Measurements from ENCODE around the gene CNNM2.
A peak's percentile ranks its signal among the peaks of the same experiment; 100 is the strongest.

CNNM2 gene

DNA sequence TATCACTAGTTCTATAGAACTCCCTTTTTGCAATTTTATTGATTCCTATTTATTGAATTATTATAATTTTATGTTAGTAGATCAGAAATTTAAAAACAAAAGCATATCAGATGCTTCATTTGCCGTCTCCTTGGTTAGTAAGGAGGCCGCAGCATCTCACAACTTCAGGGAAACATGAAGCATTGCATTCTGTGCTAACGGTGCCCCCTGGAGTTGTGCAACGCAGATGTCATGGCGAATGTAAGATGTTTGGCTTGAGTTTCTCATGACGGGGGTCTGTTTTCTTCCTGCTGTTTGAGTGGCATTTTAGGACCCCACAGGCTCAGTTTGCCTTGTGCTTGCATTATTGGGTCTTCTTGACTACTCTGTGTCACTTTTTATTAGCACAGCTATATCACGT is 124.8 kb downstream of the CNNM2 start:
- Histone ChIP-seq H3K79me2 (ENCODE audit: control insufficient read depth, low read length) (no peaks in the 10 kb centered on the region), H3K9me2 (replicated peaks; ENCODE audit: control insufficient read depth, low read length) (no peaks in the 10 kb centered on the region), H3K4me3 (ENCODE audit: low read length) (0 out of 2 replicates have a peak overlapping the region, but pooled peaks have one; percentile 20), H3K4me1 (ENCODE audit: control insufficient read depth, low read length) (peaks cover 16% of the 10 kb centered on the region), H4K20me1 (ENCODE audit: control insufficient read depth, insufficient read depth, low read depth, low read length) (no peaks in the 10 kb centered on the region), H3F3A (ENCODE audit: control insufficient read depth, insufficient read depth) (no peaks in the 10 kb centered on the region), H3K27ac (ENCODE audit: low read depth, low read length) (no peak overlapping the region), H3K27me3 (ENCODE audit: control insufficient read depth, low read length) (no peaks in the 10 kb centered on the region), H3K36me3 (ENCODE audit: control insufficient read depth, low read length) (no peaks in the 10 kb centered on the region), H3K9me3 (ENCODE audit: control insufficient read depth, insufficient read depth, low read length) (no peaks in the 10 kb centered on the region), H3K4me2 (ENCODE audit: low read length) (peak overlapping the region; percentile 34)
- no peak for TF ChIP-seq EZH2phosphoT487 (IDR thresholded peaks at IDR 0.05; ENCODE audit: borderline replicate concordance, low read length)
- TF ChIP-seq, protein P1, sequence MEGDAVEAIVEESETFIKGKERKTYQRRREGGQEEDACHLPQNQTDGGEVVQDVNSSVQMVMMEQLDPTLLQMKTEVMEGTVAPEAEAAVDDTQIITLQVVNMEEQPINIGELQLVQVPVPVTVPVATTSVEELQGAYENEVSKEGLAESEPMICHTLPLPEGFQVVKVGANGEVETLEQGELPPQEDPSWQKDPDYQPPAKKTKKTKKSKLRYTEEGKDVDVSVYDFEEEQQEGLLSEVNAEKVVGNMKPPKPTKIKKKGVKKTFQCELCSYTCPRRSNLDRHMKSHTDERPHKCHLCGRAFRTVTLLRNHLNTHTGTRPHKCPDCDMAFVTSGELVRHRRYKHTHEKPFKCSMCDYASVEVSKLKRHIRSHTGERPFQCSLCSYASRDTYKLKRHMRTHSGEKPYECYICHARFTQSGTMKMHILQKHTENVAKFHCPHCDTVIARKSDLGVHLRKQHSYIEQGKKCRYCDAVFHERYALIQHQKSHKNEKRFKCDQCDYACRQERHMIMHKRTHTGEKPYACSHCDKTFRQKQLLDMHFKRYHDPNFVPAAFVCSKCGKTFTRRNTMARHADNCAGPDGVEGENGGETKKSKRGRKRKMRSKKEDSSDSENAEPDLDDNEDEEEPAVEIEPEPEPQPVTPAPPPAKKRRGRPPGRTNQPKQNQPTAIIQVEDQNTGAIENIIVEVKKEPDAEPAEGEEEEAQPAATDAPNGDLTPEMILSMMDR (IDR thresholded peaks at IDR 0.05; ENCODE audit: low read depth, low read length, poor library complexity, severe bottlenecking): peak; percentile 8

DNA sequence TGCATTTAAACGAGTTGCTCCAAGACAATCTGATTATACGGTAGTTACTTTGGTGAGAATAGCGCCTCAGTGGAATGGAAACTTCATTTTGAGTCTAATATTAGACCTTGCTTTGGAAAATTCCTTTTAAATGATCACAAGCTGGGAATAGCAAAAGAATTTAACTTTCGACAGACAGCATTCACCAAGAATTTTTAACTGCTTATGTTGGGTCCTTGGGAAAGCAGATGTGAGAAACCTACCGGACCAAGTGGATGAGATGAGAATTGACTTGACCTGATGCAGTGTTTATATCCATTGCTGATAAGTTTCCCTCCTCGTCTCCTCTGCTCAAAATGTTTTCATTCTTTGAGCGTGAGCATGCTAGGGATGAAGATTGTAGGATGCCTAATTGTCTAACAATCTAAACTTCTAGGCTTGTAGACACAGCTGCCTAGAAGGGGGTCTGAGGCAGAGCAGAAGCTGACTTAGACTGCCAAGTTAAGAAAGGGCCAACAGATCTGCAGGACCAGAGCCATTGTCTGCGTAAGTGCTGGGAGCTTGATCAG is 126.9 kb downstream of the CNNM2 start:
- Histone ChIP-seq H3K4me2 (ENCODE audit: low read length) (no peak overlapping the region), H3F3A (ENCODE audit: control insufficient read depth, insufficient read depth) (no peaks in the 10 kb centered on the region), H3K9me2 (replicated peaks; ENCODE audit: control insufficient read depth, low read length) (no peaks in the 10 kb centered on the region), H3K4me1 (ENCODE audit: control insufficient read depth, low read length) (peaks cover 16% of the 10 kb centered on the region), H3K27me3 (ENCODE audit: control insufficient read depth, low read length) (no peaks in the 10 kb centered on the region), H4K20me1 (ENCODE audit: control insufficient read depth, insufficient read depth, low read depth, low read length) (no peaks in the 10 kb centered on the region), H3K79me2 (ENCODE audit: control insufficient read depth, low read length) (no peaks in the 10 kb centered on the region), H3K4me3 (ENCODE audit: low read length) (no peak overlapping the region), H3K36me3 (ENCODE audit: control insufficient read depth, low read length) (no peaks in the 10 kb centered on the region), H3K27ac (ENCODE audit: low read depth, low read length) (no peak overlapping the region), H3K9me3 (ENCODE audit: control insufficient read depth, insufficient read depth, low read length) (no peaks in the 10 kb centered on the region)
- TF ChIP-seq, protein P1 (IDR thresholded peaks at IDR 0.05; ENCODE audit: low read depth, low read length, poor library complexity, severe bottlenecking): no peak
- no peak for TF ChIP-seq EZH2phosphoT487 (IDR thresholded peaks at IDR 0.05; ENCODE audit: borderline replicate concordance, low read length)

DNA sequence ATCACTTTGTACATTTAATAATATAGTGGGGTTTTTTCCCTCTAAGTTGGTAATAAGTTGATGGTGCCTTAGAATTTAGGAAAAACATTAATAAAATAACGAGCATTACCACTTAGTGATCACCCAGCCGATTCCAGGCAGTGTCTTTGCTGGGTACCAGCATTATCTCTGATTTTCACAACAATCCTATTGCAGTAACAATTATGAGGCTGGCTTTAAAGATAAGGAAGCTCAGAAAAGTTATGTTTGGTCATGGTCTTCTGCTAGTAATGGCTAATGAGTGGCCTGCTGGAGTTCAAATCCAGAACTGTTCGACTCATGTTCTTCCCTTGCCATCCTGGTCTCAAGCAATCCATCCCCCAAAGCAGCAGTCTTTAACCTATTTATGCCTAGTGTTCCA is 127.9 kb downstream of the CNNM2 start:
- H3K9me2 ChIP-seq (replicated peaks; ENCODE audit: control insufficient read depth, low read length): no peaks in the 10 kb centered on the region
- TF ChIP-seq, protein P1 (IDR thresholded peaks at IDR 0.05; ENCODE audit: low read depth, low read length, poor library complexity, severe bottlenecking): no peak
- no peak for TF ChIP-seq EZH2phosphoT487 (IDR thresholded peaks at IDR 0.05; ENCODE audit: borderline replicate concordance, low read length)
- no peaks in the 10 kb centered on the region for H4K20me1 ChIP-seq (ENCODE audit: control insufficient read depth, insufficient read depth, low read depth, low read length)
- H3K27ac ChIP-seq (ENCODE audit: low read depth, low read length): no peak overlapping the region
- H3K4me1 ChIP-seq (ENCODE audit: control insufficient read depth, low read length): peaks cover 16% of the 10 kb centered on the region
- H3K79me2 ChIP-seq (ENCODE audit: control insufficient read depth, low read length): no peaks in the 10 kb centered on the region
- no peak overlapping the region for H3K4me3 ChIP-seq (ENCODE audit: low read length)
- no peaks in the 10 kb centered on the region for H3F3A ChIP-seq (ENCODE audit: control insufficient read depth, insufficient read depth)
- no peaks in the 10 kb centered on the region for H3K36me3 ChIP-seq (ENCODE audit: control insufficient read depth, low read length)
- H3K9me3 ChIP-seq (ENCODE audit: control insufficient read depth, insufficient read depth, low read length): no peaks in the 10 kb centered on the region
- H3K4me2 ChIP-seq (ENCODE audit: low read length): no peak overlapping the region
- no peaks in the 10 kb centered on the region for H3K27me3 ChIP-seq (ENCODE audit: control insufficient read depth, low read length)
